GM23338 (cell line): ENCODE measurements around the gene TIGD7. TPM values are rescaled to one million over a fixed set of nuclear protein-coding genes. Genes with fewer than 3 reads are reported as not detected.

Source experiments
- ATAC-seq: fragments of 200-7000 bp; cut with Tn5 transposase; 3 replicates; pipeline ENCODE4 v1.9.1; 2020
- DNase-seq: peaks from one replicate; pipeline ENCODE4 v3.0.0-alpha.2; 2015; ENCODE audit warnings: low spot score
- H2AFZ ChIP-seq: fragments of 200-600 bp; sonication (generic); 2 replicates; pipeline ENCODE4 v1.8.0; 2016; ENCODE audit warnings: antibody characterized with exemption, mild to moderate bottlenecking, moderate library complexity
- H3F3A ChIP-seq: fragments of 200-600 bp; sonication (generic); replicated peaks from 2 replicates; pipeline ENCODE4 v1.8.0; 2017; ENCODE audit warnings: antibody characterized with exemption, mixed run types, low read depth
- H3K27ac ChIP-seq: fragments of 200-600 bp; sonication (generic); 2 replicates; pipeline ENCODE4 v1.6.1; 2016; ENCODE audit warnings: low read depth
- H3K27me3 ChIP-seq: fragments of 200-600 bp; sonication (generic); 2 replicates; pipeline ENCODE4 v1.8.0; 2016; ENCODE audit warnings: mild to moderate bottlenecking, mixed run types, moderate library complexity; ENCODE audit not compliant: insufficient read depth
- H3K36me3 ChIP-seq: fragments of 200-600 bp; sonication (generic); 2 replicates; pipeline ENCODE4 v1.8.0; 2016; ENCODE audit warnings: mild to moderate bottlenecking; ENCODE audit not compliant: insufficient read depth
- H3K4me1 ChIP-seq: fragments of 200-600 bp; sonication (generic); 2 replicates; pipeline ENCODE4 v1.8.0; 2016; ENCODE audit warnings: mild to moderate bottlenecking, moderate library complexity; ENCODE audit not compliant: insufficient read depth
- H3K4me2 ChIP-seq: fragments of 200-600 bp; sonication (generic); 2 replicates; pipeline ENCODE4 v1.7.1; 2017; ENCODE audit warnings: mixed run types
- H3K4me3 ChIP-seq: fragments of 200-600 bp; sonication (generic); 2 replicates; pipeline ENCODE4 v1.6.1; 2016; ENCODE audit warnings: mixed run types
- H3K79me2 ChIP-seq: fragments of 200-600 bp; sonication (generic); replicated peaks from 2 replicates; pipeline ENCODE4 v1.8.0; 2017; ENCODE audit warnings: mild to moderate bottlenecking; ENCODE audit not compliant: insufficient read depth
- H3K9me2 ChIP-seq: fragments of 200-600 bp; sonication (generic); 2 replicates; pipeline ENCODE4 v1.8.0; 2017; ENCODE audit not compliant: insufficient read depth
- H4K20me1 ChIP-seq: fragments of 200-600 bp; sonication (generic); replicated peaks from 2 replicates; pipeline ENCODE4 v1.8.0; 2017; ENCODE audit warnings: mild to moderate bottlenecking; ENCODE audit not compliant: insufficient read depth
- H3K27ac Mint-ChIP-seq: 2 replicates; pipeline ENCODE4 v1.8.0; 2020; ENCODE audit warnings: inconsistent platforms, mild to moderate bottlenecking, moderate library complexity, mixed read lengths
- H3K27me3 Mint-ChIP-seq: 3 replicates; pipeline ENCODE4 v1.8.0; 2022; ENCODE audit warnings: low read depth, mild to moderate bottlenecking, moderate library complexity, mixed read lengths, inconsistent platforms; ENCODE audit not compliant: insufficient read depth, poor library complexity
- H3K36me3 Mint-ChIP-seq: 3 replicates; pipeline ENCODE4 v1.8.0; 2021; ENCODE audit warnings: low read depth, mild to moderate bottlenecking, inconsistent platforms, moderate library complexity, mixed read lengths
- H3K4me1 Mint-ChIP-seq: 3 replicates; pipeline ENCODE4 v1.8.0; 2020; ENCODE audit warnings: mild to moderate bottlenecking, inconsistent platforms, mixed read lengths
- H3K4me3 Mint-ChIP-seq: 3 replicates; pipeline ENCODE4 v1.8.0; 2021; ENCODE audit warnings: moderate library complexity, mild to moderate bottlenecking, inconsistent platforms, mixed read lengths
- H3K9me3 Mint-ChIP-seq: 3 replicates; pipeline ENCODE4 v1.8.0; 2020; ENCODE audit warnings: moderate library complexity, mild to moderate bottlenecking, inconsistent platforms, mixed read lengths
- CREB1 ChIP-seq: fragments of 250-450 bp; sonication (Bioruptor Pico); IDR thresholded peaks from 2 replicates; pipeline ENCODE4 v1.5.0; 2020; ENCODE audit warnings: low read depth, mild to moderate bottlenecking, moderate library complexity
- ETS1 ChIP-seq: IDR thresholded peaks from 2 replicates; pipeline ENCODE4 v1.6.1; 2016; ENCODE audit warnings: antibody characterized with exemption
- EZH2phosphoT487 ChIP-seq: fragments of 200-600 bp; sonication (generic); IDR thresholded peaks from one replicate; pipeline ENCODE4 v1.8.1; 2018; ENCODE audit warnings: antibody characterized with exemption; ENCODE audit not compliant: unreplicated experiment
- JUNB ChIP-seq: IDR thresholded peaks from one replicate; pipeline ENCODE4 v1.6.1; 2016; ENCODE audit warnings: antibody characterized with exemption; ENCODE audit not compliant: unreplicated experiment
- POLR2AphosphoS5 ChIP-seq: IDR thresholded peaks from 2 replicates; pipeline ENCODE4 v1.6.1; 2016; ENCODE audit warnings: antibody characterized with exemption, low read depth
- REST ChIP-seq: IDR thresholded peaks from one replicate; pipeline ENCODE4 v1.6.1; 2018; ENCODE audit warnings: antibody characterized with exemption; ENCODE audit not compliant: unreplicated experiment
- STAT1 ChIP-seq: IDR thresholded peaks from one replicate; pipeline ENCODE4 v1.6.1; 2016; ENCODE audit warnings: antibody characterized with exemption; ENCODE audit not compliant: unreplicated experiment
- ZNF331 ChIP-seq: fragments of 250-450 bp; sonication (Bioruptor Pico); IDR thresholded peaks from 2 replicates; pipeline ENCODE4 v1.5.0; 2020; ENCODE audit warnings: low read depth, mild to moderate bottlenecking, moderate library complexity
- ZNF462 ChIP-seq: fragments of 250-450 bp; sonication (Bioruptor Pico); IDR thresholded peaks from 2 replicates; pipeline ENCODE4 v1.5.0; 2020; ENCODE audit warnings: mild to moderate bottlenecking, moderate library complexity
- polyA plus RNA-seq: library from polyadenylated mRNA; unstranded; fragments of >200 nt; fragmentation: Nextera tagmentation; extraction: Ambion mirVana; gene quantifications from 2 replicates; pipeline ENCODE4 v1.2.1, GENCODE V29; 2016
- total RNA-seq: library from RNA; depleted of rRNA; stranded (reverse); fragments of >200 nt; shearing (Covaris generic); gene quantifications from 2 replicates; pipeline ENCODE4 v1.2.3, GENCODE V29; 2014

The TIGD7 gene
- total and polyA plus RNA-seq, 2 experiments from 2014 or later, result 3.9 to 8.0 TPM

- no peak for TF ChIP-seq ETS1
- TF ChIP-seq EZH2phosphoT487, result no peak
- TF ChIP-seq REST, result no peak
- TF ChIP-seq CREB1 (CRISPR knock-in tag), result no peak
- TF ChIP-seq POLR2AphosphoS5, result no peak
- TF ChIP-seq STAT1, result no peak
- no peak for TF ChIP-seq JUNB
These were observed 43.9 kb upstream of the TIGD7 start (continued) for GRCh38 chr16:3349175-3349574.

GRCh38 chr16:3348547-3349167 lies 43.4 kb upstream of the TIGD7 start:
- peaks cover 76% of the 10 kb centered on the region for H3K9me3 Mint-ChIP-seq
- no peak overlapping the region for H3K4me3 ChIP-seq
- H3K4me1 Mint-ChIP-seq, result no peaks in the 10 kb centered on the region
- H3K27ac ChIP-seq, result no peak overlapping the region
- no peaks in the 10 kb centered on the region for H3K79me2 ChIP-seq
- H3K36me3 Mint-ChIP-seq, result peaks cover 14% of the 10 kb centered on the region
- ATAC-seq (no peak), DNase-seq (no peak)
- no peaks in the 10 kb centered on the region for H3K9me2 ChIP-seq
- H3F3A ChIP-seq, result no peaks in the 10 kb centered on the region
- H2AFZ ChIP-seq, result no peak overlapping the region
- peaks cover 2% of the 10 kb centered on the region for H3K27me3 Mint-ChIP-seq
- no peaks in the 10 kb centered on the region for H3K36me3 ChIP-seq
- no peaks in the 10 kb centered on the region for H3K4me1 ChIP-seq
- H3K4me2 ChIP-seq, result no peak overlapping the region
- no peaks in the 10 kb centered on the region for H4K20me1 ChIP-seq
- H3K27me3 ChIP-seq, result no peaks in the 10 kb centered on the region
- no peak overlapping the region for H3K4me3 Mint-ChIP-seq
- H3K27ac Mint-ChIP-seq, result no peak overlapping the region
- TF ChIP-seq STAT1, result no peak
- no peak for TF ChIP-seq JUNB
- no peak for TF ChIP-seq ZNF331
- no peak for TF ChIP-seq CREB1 (CRISPR knock-in tag)
- TF ChIP-seq ETS1, result no peak
- TF ChIP-seq ZNF462 (CRISPR knock-in tag), result no peak
